GM18861 (cell line): ENCODE measurements around the gene FNDC8.
A peak's percentile ranks its signal among the peaks of the same experiment; 100 is the strongest.
"Not testable (repeated sequence)": the region's sequence is repeated elsewhere in the genome, so short reads cannot be mapped to it uniquely, and the experiment has no call there.

Source experiments
- ATAC-seq: cut with Tn5 transposase; IDR thresholded peaks from one replicate; pipeline ENCODE4 v1.9.1; 2021; ENCODE audit not compliant: unreplicated experiment

FNDC8 gene

DNA sequence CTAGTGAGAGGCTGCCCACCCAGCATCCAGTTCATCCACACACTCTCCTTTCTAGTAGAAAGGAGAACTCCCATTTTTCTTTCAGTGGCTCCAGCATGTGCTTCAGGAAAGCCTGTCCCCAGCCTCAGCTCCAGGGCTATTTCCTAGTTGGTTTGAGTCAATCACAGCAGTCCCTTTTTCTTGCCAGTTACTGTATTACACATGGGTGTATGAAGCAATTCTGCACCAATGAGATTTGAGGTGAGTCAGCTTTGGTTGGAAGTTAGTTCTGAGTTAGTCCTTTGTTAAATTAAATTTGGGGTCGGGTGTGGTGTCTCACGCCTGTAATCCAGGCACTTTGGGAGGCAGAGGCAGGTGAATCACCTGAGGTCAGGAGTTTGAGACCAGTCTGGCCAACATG lies 26.5 kb upstream of the FNDC8 start:
- ATAC-seq: no peak

- ATAC-seq: no peak
Observed at GRCh38 chr17:35095741-35096140, 25.7 kb upstream of the FNDC8 start.

DNA sequence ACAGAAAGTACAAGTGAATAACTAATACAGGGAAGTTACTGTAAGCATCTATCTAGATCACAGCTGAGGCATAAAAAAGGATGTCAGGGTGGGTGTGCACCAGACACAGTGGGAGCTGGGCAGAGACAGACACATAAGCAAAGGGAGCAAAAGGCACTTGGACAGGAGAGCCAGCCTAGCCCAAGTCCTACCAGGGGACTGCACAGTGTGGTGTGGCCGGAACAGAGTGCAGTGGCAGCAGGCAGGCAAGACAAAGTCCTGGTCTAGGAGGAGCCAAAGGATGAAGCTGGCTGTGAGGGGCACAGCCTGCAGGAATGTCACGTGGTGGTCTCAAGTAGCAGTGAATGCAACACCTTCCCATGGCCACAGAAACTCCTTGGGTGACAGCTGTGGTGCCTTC lies 23.6 kb upstream of the FNDC8 start:
- no peak for ATAC-seq

DNA sequence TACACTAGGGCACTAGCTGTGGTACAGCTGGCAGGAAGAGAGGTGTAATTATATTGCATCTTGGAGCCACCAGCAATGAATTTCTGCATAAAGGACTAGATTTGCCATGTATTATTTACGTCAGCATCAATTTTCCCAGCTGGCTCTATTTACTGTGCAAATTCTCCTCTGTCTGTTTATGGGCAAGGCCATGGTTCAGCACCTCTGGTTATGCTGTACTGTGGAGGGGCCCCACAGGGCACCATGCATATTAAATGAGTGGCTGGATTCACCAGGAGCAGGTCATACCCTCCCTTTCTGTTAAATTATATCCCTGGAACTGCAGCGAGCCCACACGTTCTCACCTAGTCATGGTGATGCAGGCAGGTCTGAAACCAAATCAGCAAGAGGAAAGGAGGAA lies 21.5 kb upstream of the FNDC8 start:
- no peak for ATAC-seq

DNA sequence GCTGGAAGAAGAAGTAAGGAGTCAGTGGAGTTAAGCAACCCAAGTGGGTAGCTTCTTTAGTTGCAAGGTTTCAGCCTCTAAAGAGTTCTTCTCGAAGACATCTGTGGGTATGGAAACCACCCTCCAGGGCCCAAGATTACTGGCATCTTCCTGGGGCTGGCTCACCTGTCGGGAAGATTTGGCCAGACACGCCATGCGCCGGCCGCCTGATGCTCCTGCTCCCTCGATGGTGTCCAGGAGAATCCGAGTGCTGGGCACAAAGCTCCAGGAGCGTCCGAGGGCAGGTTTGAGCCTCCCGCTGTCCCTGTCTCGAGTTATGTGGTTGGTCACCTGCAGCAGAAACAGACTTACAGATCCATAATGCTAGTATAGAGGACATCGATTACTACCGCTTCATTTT lies 20.4 kb upstream of the FNDC8 start:
- ATAC-seq: no peak

GRCh38 chr17:35101725-35102124 lies 19.7 kb upstream of the FNDC8 start:
- no peak for ATAC-seq

- no peak for ATAC-seq
Observed at GRCh38 chr17:35103271-35103670, 18.1 kb upstream of the FNDC8 start.

DNA sequence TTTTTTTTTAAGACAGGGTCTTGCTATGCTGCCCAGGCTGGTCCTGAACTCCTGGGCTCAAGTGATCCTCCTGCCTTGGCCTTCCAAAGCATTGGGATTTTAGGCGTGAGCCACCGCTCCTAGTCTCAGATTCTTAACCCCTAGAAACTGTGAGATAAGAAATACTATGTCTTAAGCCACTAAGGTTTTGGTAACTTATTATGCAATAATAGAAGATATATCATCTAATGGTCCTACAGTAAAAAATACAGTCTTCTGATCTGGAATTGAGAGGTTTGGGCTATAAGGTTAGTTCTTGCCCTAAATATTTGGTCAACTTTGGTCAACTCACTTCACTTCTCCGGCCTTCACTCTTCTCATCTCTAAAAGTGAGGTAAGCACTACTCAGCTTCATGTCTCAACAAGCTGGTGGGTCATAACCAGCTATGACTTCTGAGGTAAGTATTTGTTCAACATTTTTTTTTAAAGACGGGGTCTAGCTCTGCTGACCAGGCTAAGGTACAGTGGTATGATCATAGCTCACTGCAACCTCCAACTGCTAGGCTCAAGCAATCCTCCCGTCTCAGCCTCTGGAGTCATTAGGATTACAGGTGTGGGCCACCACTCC lies 16.5 kb upstream of the FNDC8 start:
- no peak for ATAC-seq

DNA sequence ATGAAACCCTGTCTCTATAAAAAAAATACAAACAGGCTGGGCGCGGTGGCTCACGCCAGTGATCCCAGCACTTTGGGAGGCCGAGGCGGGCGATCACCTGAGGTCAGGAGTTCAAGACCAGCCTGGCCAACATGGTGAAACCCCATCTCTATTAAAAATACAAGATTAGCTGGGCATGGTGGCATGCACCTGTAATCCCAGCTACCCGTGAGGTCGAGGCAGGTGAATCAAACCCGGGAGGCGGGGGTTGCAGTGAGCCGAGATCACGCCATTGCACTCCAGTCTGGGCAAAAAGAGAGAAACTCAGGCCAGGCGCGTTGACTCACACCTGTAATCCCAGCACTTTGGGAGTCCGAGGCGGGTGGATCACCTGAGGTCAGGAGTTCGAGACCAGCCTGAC lies 10.6 kb upstream of the FNDC8 start:
- not testable (repeated sequence) for ATAC-seq

DNA sequence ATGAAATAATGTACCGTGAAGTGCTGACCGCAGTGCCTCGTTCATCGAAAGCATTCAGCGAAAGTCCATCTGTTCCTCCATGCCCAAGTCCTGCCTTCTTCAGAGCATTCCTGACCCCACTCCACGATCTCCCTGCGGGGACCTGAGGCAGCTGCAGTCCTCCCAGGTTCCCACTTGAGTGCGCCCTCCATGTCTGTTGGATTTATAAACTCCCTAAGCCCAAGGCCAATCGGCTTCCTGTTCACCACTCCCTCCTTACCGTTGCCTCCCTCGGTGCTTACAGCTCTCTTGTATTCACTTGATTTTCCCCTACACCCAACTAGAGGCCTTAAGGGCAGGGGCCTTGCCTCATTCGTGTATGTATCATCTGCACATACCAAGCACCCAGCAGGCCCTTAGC lies 4.6 kb upstream of the FNDC8 start:
- no peak for ATAC-seq

DNA sequence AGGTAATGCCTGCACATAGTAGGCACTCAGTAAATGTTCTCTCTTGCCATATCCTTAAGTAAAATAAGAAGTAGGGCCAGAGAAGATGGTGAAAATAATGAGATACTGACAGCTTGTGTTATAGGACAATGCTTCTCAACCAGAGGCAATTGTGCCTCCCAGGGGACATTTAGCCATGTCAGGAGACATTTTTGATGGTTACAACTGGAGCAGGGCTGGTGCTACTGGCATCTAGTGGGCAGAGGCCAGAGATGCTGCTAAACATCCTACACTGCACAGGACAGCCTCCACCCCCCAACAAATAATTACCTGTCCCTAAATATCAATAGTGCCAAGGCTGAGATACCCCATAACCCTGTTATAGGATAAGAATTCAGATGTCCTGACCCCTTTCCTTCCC lies 3.4 kb upstream of the FNDC8 start:
- ATAC-seq: no peak

DNA sequence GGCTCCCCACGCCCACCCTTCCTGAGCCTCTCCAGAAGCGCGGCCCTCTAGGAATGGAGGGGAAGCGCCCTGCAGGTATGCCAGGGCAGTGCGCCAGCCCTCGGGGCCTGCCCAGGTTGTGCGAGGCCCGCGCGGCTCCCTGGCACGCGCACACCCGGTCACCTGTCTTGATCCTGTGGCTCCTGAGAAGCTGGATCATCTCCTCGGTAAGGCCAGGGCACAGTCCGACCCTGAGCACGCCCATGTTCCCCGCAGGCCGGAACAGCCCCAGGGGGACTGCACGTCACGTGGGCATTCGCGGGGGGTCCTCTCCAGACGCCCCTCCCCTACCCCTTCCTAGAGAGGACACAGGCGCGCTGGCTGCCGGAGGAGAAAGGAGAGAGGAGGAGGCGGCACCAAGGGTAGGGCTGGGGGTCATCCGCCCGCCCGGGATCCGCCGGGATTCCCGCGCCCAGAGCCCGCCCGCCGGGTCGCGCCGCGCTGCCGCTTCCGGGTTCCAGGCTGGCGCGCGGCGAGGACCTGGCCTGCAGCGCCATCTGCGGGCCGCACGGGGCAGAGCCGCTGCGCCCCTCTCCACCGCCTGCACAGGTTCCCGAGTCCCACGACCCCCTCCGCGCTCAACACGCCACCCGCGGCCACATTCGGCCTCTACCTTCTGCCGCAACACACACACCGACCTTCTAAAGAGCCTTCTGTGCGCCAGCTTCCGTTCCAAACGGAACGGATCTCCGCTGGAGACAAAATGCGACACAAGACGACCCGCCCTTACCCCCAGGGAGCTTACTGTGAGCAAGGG lies 1.8 kb upstream of the FNDC8 start, which contains the start of gene RAD51D:
Gene RAD51D (minus strand): TSS at position 491 of the 796 bp plus-strand sequence. CDS start 247 bp downstream, at position 244.
- peak; percentile 76 for ATAC-seq

GRCh38 chr17:35127751-35128514 lies 6.5 kb downstream of the FNDC8 start:
- ATAC-seq: no peak

DNA sequence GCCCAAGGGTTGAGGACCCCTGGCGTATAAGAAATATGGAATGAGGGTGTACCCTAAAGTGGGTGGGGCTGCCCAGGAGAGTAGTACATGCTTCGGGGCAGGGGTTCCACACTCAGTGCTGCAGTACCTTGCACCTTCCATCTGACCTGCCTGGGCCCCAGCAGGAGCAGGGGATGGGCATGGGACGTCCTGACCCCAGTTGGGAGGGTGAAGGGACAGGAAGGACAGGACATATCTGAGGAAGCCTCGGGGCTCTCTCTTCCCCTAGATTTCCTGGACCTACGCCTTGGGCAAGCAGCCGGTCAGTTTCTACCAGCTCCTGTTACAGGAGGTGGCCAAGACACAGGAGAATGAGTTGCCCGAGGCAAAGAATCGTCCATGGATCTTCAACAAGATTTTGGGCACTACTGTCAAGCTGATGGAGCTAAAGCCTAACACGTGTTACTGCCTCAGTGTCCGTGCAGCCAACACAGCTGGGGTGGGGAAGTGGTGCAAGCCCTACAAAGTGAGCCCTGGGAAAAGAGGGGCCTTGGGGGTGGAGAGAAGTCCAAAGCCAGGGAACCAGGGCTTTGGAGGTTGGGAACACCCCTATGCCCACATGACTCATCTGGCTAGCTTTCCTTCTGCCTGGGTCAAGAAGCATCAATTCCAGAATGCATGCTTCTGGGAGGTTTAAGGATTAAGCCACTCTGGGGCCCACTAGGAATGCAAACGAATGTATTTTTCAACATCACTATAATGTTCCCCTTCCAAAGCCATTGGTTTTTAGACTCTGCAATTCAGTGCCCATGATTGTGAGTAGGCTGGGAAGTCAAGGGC lies 7.9 kb downstream of the FNDC8 start:
- ATAC-seq: no peak

- ATAC-seq: no peak
Observed at GRCh38 chr17:35129973-35130351, 8.5 kb downstream of the FNDC8 start.

GRCh38 chr17:35130392-35130791 lies 9.0 kb downstream of the FNDC8 start:
- ATAC-seq: no peak

- ATAC-seq: no peak
Observed at GRCh38 chr17:35132099-35132498, 10.7 kb downstream of the FNDC8 start.

DNA sequence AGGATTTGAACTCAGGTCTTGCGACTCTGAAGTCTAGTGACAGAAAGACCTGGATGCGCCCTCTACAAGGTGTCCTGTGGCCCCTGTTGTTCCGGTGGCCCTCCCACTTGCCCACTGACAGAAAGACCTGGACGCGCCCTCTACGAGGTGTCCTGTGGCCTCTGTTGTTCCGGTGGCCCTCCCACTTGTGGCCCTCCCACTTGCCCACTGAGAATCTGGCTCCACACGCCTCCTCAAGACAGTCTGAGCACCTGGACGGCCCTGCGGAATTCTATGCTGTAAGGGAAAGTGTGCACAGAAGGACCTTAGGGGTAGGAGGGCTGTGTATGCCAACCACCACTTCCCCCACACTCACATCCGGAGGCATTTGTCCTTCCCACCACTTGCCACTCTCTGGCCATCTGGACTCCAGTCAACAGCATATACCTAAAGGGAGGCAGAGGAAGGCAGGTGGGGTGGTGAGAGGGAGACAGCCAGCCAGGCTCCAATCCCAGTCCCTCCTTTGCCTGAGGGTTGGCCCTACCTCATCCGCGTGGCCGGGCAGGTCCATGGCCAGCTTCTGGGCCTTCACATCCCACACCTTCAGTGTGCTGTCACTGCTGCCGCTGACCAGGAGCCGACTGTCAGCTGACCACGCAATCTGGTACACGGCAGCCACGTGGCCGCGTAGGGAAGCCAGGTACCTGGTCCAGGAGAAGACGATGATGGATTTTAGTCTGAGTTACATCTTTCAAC lies 11.6 kb downstream of the FNDC8 start:
- no peak for ATAC-seq

DNA sequence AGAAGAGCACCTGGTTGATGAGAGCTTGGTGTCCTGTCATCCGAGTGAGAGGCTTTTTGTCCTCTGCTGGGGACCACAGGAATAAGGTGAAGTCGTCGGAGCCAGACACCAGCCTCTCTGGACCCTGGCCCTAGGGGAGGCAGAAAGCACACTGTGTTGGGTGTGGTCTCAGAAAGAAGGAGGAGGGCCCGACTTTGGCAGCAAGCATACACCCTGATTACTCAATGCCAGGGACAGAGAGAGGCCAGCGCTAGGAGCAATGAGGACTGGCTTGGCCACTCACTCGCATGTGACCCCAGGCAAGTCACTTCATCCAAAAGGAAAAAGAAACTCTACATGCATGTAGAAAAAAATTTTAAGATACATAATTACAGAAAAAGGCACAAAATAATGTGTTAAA lies 13.9 kb downstream of the FNDC8 start:
- no peak for ATAC-seq

DNA sequence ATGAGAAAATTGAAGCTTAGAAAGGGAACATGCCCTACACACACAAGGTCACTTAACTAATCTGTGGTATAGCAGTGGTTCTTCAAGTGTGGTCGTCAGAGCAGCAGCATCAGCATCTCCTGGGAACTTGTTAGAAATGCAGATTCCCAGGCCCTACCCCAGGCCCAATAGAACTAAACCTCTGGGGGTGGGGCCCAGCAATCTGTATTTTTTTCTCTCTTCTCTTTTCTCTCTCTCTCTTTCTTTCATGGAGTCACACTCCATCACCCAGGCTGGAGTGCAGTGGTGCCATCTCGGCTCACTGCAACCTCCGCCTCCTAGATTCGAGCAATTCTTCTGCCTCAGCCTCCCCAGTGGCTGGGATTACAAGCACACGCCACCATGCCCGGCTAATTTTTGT lies 16.8 kb downstream of the FNDC8 start:
- ATAC-seq: no peak
